Cardiac septum (tissue), 1 donor: ENCODE results near the gene PTPRZ1. TPM values are rescaled to one million over a fixed set of nuclear protein-coding genes. Genes with fewer than 3 reads are reported as not detected.

Experiments used
- DNase-seq: peaks from one replicate; pipeline ENCODE4 v3.0.0-alpha.2; 2020; ENCODE audit warnings: low spot score
- intact Hi-C: fragments of 100-400 bp; cut with DNase I; formaldehyde crosslinking; loops from one replicate; pipeline ENCODE4 v1.14.0; 2022
- total RNA-seq: library from RNA; stranded (reverse); fragmentation: NEBNext Ultra II Directional; extraction: Animal tissue kit (Norgen Biotek cat#: 25700); gene quantifications from one replicate; pipeline ENCODE4 v1.2.1, GENCODE V29; 2021
- donor health status: DM: no; HTN: no; CAD: no.

Gene PTPRZ1
- total RNA-seq, 1 donor from 2014 or later = 0.51 TPM

DNA sequence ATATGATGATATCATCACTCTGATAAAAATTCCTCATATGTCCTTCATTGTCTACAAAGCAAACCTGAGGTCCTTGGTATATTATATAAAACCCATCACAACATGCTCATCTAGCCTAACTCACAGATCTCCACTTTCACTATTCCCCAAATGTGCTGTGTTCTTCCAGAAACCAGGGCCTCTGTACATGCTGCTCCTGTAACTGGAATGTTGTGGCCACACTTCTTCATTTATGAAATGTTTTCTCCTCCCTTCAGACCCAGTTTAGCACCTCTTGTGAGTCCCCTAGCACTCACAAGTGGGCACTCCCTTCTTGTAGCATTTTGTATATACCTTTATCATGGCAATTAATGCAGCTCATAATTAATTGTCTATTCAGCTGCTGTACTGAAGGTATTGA, 209.2 kb downstream of the PTPRZ1 start:
- no peak for DNase-seq
- intact Hi-C loops = no loop called here

DNA sequence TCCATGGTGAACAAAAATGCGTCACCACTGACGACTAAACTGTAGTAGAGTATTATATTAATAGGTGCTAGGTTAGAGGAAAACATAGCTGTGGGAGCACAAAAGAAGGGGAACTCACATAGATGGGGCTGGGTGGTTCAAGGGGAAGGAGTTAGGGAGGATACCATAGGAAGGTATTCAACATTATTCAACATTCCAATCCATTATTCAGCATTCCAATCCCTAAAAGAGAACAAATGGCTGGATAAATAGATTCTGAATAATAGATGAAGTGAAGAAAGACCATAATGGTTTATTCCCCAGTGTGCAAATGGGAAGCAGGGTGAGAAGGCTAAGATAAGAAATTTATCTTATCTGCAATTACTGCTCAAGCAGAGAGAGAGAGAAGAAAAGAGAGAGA, 209.7 kb downstream of the PTPRZ1 start:
- intact Hi-C loops = no loop called here
- no peak for DNase-seq

DNA sequence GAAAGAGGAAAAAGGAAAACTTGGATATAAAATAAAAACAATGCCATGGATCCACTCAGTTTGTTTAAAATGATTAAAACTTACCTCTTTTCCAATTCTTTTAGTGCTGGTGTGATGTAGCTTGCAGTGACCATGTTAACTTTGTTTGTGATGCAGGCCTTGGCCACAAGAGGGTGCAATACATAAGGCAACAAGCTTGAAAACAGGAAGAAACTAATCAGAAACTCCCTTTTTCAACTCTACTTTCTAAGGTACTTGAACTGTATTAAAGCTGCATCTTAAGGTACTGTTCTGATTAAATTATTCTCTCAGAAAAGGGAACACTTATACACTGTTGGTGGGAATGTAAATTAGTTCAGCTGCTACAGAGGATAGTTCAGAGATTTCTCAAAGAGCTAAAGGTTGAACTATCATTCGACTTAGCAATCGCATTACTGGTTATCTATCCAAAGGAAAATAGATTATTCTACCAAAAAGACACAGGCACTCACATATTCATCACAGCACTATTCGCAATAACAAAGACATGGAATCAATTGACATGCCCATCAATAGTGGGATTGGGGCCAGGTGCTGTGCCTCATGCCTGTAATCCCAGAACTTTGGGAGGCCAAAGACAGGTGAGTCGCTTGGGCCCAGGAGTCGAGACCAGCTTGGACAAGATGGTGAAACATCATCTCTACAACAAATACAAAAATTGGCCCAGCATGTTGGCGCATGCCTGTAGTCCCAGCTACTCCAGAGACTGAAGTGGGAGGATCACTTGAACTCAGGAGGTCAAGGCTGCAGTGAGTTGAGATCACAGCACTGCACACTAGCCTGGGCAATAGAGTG, 220.2 kb downstream of the PTPRZ1 start:
- intact Hi-C loops = loop anchor here (5.0 kb wide), 1 partner anchor 439 kb away; no protein-coding TSS in a partner anchor
- DNase-seq = no peak

DNA sequence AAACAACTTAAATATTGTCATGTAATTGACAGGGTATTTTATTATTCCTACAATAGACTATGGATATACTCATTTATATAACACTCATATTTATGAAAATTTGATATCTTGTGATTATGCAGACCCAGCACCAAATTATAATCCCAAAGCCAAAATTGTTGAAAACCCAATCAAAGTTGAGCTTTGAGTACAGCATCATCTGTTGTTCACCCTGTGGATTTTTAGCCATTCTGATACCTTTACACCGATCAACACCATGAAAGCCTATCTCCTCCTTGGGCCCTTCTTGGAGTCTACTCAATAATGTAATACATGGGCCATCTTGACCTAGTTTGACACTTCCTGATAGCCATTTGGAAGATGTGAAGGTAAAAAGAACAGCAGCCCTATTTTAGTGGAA, 221.6 kb downstream of the PTPRZ1 start:
- intact Hi-C loops = loop anchor here (5.0 kb wide), 1 partner anchor 438 kb away; no protein-coding TSS in a partner anchor
- DNase-seq = no peak

DNA sequence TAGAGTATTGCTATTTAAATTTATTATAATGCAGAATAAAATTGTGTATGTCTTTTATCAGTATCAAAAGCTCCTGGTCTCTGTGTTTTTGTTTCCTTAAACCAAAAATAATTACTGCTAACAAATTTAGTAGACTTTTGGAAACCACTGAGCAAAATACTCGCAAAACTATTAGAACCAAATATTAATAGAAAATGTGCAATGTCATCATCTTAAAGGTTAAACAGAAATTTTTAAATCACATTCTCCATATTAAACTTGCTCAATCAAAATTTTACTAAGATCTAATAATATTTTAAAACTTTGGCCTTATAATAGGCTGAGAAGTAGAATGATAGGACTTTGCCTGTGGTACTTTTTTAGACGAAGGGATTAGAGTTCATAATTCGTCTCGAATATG, 222.7 kb downstream of the PTPRZ1 start:
- no peak for DNase-seq
- intact Hi-C loops = no loop called here

DNA sequence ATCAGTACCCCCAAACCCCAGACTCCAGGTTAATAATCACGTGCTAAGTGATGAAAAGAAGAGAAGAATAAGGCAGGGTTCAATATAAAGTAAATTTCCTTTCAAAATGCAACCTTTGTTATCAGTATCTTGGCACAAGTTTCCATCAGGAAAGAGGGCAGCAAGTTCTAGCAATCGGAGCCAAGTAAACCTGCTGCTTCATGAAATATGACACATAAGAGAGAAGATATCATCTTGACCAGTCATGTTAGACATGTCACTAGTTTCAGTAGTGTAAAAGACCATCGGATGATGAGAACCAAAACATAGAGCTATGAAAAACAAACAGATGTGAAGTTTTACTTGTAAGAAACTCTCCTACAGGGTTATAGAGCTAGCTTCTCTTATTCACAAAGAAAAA, 227.1 kb downstream of the PTPRZ1 start:
- intact Hi-C loops = no loop called here
- DNase-seq = no peak

DNA sequence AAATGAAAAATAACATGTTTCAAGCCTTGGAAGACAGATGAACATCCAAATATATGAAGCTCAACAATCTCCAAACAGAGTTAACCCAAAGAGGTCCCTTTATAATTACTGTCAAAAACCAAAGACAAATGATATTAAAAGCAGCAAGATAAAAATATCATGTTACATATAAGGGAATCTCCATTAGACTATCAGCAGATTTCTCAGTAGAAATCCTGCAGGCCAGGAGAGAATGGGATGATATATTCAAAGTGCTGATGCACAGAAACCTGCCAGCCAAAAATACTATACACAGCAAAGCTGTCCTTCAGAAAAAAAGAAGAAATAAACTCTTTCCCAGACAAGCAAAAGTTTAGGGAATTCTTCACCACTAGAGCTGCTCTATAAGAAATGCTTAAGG, 230.1 kb downstream of the PTPRZ1 start:
- no peak for DNase-seq
- intact Hi-C loops = no loop called here
